Esophagus muscularis mucosa (tissue), 4 donors: Measurements from ENCODE around the gene ZNF296. TPM values are rescaled to one million over a fixed set of nuclear protein-coding genes. Genes with fewer than 3 reads are reported as not detected.

Experiments used
- DNase-seq: peaks from one replicate; pipeline ENCODE4 v3.0.0-alpha.2; 2017; ENCODE audit errors: extremely low spot score
- H3K27ac ChIP-seq, 4 donors: fragments of 200-600 bp; sonication (generic); replicated peaks in 1 of 4; 1 replicate in 3 of 4; 2 replicates in 1 of 4; pipeline ENCODE4 v1.5.1; 2016 to 2019; ENCODE audit warnings: mild to moderate bottlenecking in 1 of 4
- H3K27me3 ChIP-seq, 4 donors: fragments of 200-600 bp; sonication (generic); one replicate each; pipeline versions ENCODE4 v1.5.1 to v1.6.0; 2016 to 2019
- H3K36me3 ChIP-seq, 4 donors: fragments of 200-600 bp; sonication (generic); one replicate each; pipeline ENCODE4 v1.5.1; 2016 to 2019
- H3K4me1 ChIP-seq, 4 donors: fragments of 200-600 bp; sonication (generic); one replicate each; pipeline ENCODE4 v1.5.1; 2016 to 2019
- H3K4me3 ChIP-seq, 4 donors: fragments of 200-600 bp; sonication (generic); 1 replicate in 2 of 4; 2 replicates in 2 of 4; pipeline ENCODE4 v1.5.1; 2016 to 2019; ENCODE audit warnings: mild to moderate bottlenecking in 4 of 4, moderate library complexity in 1 of 4
- H3K9me3 ChIP-seq, 4 donors: fragments of 200-600 bp; sonication (generic); 1 replicate in 3 of 4; 2 replicates in 1 of 4; pipeline ENCODE4 v1.5.1; 2016 to 2019
- CTCF ChIP-seq, 3 experiments: fragments of 200-600 bp in 2 of 3; fragments of 450-650 bp in 1 of 3; sonication (generic) in 2 of 3; IDR thresholded peaks; one replicate each; pipeline ENCODE4 v1.5.1; 2017 to 2019; ENCODE audit warnings: antibody characterized with exemption in 3 of 3, mild to moderate bottlenecking in 2 of 3, moderate library complexity in 1 of 3
- EP300 ChIP-seq: sonication (generic); formaldehyde crosslinking; IDR thresholded peaks from one replicate; pipeline ENCODE4 v1.6.1; 2017; ENCODE audit warnings: antibody characterized with exemption
- POLR2A ChIP-seq: fragments of 450-650 bp; IDR thresholded peaks from one replicate; pipeline ENCODE4 v1.6.1; 2017; ENCODE audit warnings: antibody characterized with exemption, moderate library complexity, mild to moderate bottlenecking, low read depth
- POLR2AphosphoS5 ChIP-seq, 2 donors: sonication (generic); formaldehyde crosslinking; IDR thresholded peaks; one replicate each; pipeline ENCODE4 v1.6.1; 2017; ENCODE audit warnings: antibody characterized with exemption in 2 of 2
- WGBS: methylation state at CpG from one replicate; pipeline ENCODE4 v1.1.5; 2018; 5-methylcytosine and 5-hydroxymethylcytosine counted together
- intact Hi-C: fragments of 100-400 bp; cut with DNase I; formaldehyde crosslinking; loops from one replicate; pipeline ENCODE4 v1.15.1; 2023
- total RNA-seq, 4 donors: library from RNA; depleted of rRNA; stranded (reverse); fragments of >200 nt; gene quantifications; one replicate each; pipeline versions ENCODE4 v1.1.0 to v1.2.1, GENCODE V29; 2016

ZNF296 gene
- total RNA-seq, 4 donors from 2014 or later = 0.17 to 0.23 TPM; not detected in 2

GRCh38 chr19:45091031-45091923 is 15.0 kb upstream of the ZNF296 start:
- Histone ChIP-seq H3K27ac (peak overlapping the region; percentile 85 to 91 (median 88)), H3K4me3 (peak overlapping the region; percentile 90 to 98 (median 96)), H3K9me3 (no peaks in the 10 kb centered on the region), H3K4me1 (peaks cover 35 to 49% (median 47%) of the 10 kb centered on the region in 4 donors), H3K36me3 (peaks cover 0 to 34% (median 20%) of the 10 kb centered on the region in 4 donors), H3K27me3 (no peaks in the 10 kb centered on the region)
- WGBS = 11% methylated on average over 34 of the region's 64 CpGs
- intact Hi-C loops = loop anchor here (5.0 kb wide), 1 partner anchor 86 kb away; the partner anchor contains the start of genes BLOC1S3 and TRAPPC6A
- TF ChIP-seq POLR2AphosphoS5 (IDR thresholded peaks at IDR 0.05) (peak; percentile 84 to 94), EP300 (no peak), CTCF (IDR thresholded peaks at IDR 0.05) (peak in 1 of 3 experiments; percentile 6)
- peak; percentile 99 for DNase-seq

DNA sequence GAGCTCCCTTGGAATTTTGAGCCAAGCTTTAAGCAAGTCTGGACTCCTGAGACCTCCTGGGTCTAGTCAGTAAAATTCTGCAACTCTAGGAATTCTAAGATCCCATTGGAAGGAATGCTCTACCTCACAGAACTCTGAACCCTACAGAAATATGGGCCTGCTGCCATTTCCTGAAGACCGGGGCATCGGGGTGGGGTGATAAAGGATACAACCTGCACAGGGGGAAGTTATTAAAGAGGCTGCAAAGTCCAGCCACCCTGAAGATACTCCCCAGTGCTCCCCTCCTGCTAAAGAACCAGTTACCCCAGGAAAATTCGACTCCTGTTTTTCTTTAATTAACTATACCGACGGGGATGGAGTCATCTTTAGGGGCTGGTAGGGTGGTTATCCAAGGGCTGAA is 14.3 kb upstream of the ZNF296 start:
- DNase-seq = no peak
- no peaks in the 10 kb centered on the region for H3K9me3 ChIP-seq
- H3K27ac ChIP-seq = peak overlapping the region; percentile 74 to 89 (median 86)
- H3K4me3 ChIP-seq = peak overlapping the region; percentile 90 to 98 (median 96)
- WGBS = 50% methylated on average over 5 of the region's 5 CpGs
- peaks cover 0 to 39% (median 22%) of the 10 kb centered on the region in 4 donors for H3K36me3 ChIP-seq
- H3K27me3 ChIP-seq = no peaks in the 10 kb centered on the region
- H3K4me1 ChIP-seq = peaks cover 28 to 42% (median 40%) of the 10 kb centered on the region in 4 donors
- intact Hi-C loops = loop anchor here (5.0 kb wide), 1 partner anchor 87 kb away; the partner anchor contains the start of genes BLOC1S3 and TRAPPC6A
- no peak for TF ChIP-seq POLR2A

- intact Hi-C loops = loop anchor here (5.0 kb wide), 1 partner anchor 87 kb away; the partner anchor contains the start of genes BLOC1S3 and TRAPPC6A
- H3K36me3 ChIP-seq = peaks cover 0 to 45% (median 27%) of the 10 kb centered on the region in 4 donors
- no peaks in the 10 kb centered on the region for H3K27me3 ChIP-seq
- H3K4me1 ChIP-seq = peaks cover 23 to 36% (median 35%) of the 10 kb centered on the region in 4 donors
- H3K27ac ChIP-seq = no peak overlapping the region
- WGBS = 88% methylated on average over 8 of the region's 17 CpGs
- no peaks in the 10 kb centered on the region for H3K9me3 ChIP-seq
- TF ChIP-seq POLR2AphosphoS5 (IDR thresholded peaks at IDR 0.05) = no peak
- no peak for TF ChIP-seq POLR2A
- TF ChIP-seq EP300 = no peak
- TF ChIP-seq CTCF (IDR thresholded peaks at IDR 0.05) = no peak
- no peak overlapping the region for H3K4me3 ChIP-seq
- DNase-seq = no peak
Observed at GRCh38 chr19:45090034-45090433, 13.8 kb upstream of the ZNF296 start.

DNA sequence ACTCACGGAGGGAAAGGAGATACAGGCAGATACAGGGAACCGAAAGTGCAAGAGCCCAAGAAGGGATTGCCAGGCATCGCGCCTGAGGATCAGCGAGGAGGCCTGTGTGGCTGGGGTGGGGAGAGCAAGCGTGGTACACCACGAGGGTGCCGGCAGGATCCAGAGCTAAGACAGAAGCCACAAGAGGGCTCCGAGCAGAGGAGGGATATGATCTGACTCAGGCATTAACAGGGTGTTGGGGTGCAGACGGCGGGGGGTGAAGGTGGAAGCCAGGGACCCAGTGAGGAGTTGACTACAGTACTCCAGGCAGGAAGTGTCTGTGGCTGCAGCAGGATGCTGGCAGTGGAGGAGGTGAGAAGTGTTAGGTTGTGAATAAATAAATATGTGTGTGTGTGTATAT is 11.3 kb upstream of the ZNF296 start:
- H3K4me3 ChIP-seq = no peak overlapping the region
- 72% methylated on average over 11 of the region's 11 CpGs for WGBS
- peaks cover 7 to 18% (median 18%) of the 10 kb centered on the region in 4 donors for H3K4me1 ChIP-seq
- no peaks in the 10 kb centered on the region for H3K27me3 ChIP-seq
- H3K27ac ChIP-seq = no peak overlapping the region
- intact Hi-C loops = no loop called here
- H3K9me3 ChIP-seq = no peaks in the 10 kb centered on the region
- no peak for TF ChIP-seq POLR2A
- TF ChIP-seq POLR2AphosphoS5 (IDR thresholded peaks at IDR 0.05) = no peak
- no peak for TF ChIP-seq EP300
- no peak for TF ChIP-seq CTCF (IDR thresholded peaks at IDR 0.05)
- DNase-seq = no peak
- H3K36me3 ChIP-seq = peaks cover 0 to 64% (median 36%) of the 10 kb centered on the region in 4 donors

DNA sequence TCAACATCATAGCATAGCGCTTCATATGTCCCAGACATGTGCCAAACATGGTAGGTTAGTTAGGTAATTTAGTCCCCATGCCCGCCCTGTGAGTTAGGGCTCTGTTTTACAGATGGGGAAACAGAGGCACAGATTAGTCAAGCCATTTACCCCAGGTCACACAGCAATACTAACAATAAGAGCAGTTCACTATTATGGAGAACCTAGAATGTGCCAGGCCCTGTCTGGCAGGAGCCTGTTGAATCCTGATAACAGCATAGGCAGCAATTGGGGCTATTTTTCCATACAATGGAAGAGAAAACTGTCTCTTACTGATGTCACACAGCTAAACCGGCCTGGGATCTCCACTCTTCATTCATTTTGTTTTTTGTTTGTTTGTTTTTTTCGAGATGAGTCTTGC is 10.2 kb upstream of the ZNF296 start:
- Histone ChIP-seq H3K4me1 (peaks cover 7 to 10% (median 10%) of the 10 kb centered on the region in 4 donors), H3K4me3 (no peak overlapping the region), H3K9me3 (no peaks in the 10 kb centered on the region), H3K27me3 (no peaks in the 10 kb centered on the region), H3K27ac (no peak overlapping the region), H3K36me3 (peaks cover 0 to 74% (median 45%) of the 10 kb centered on the region in 4 donors)
- TF ChIP-seq CTCF (IDR thresholded peaks at IDR 0.05) (no peak), POLR2AphosphoS5 (IDR thresholded peaks at IDR 0.05) (no peak), EP300 (no peak), POLR2A (no peak)
- no peak for DNase-seq
- intact Hi-C loops = no loop called here
- 87% methylated on average over 4 of the region's 4 CpGs for WGBS
